ENCODE measurements around the gene GLIS1.

Gene GLIS1

DNA sequence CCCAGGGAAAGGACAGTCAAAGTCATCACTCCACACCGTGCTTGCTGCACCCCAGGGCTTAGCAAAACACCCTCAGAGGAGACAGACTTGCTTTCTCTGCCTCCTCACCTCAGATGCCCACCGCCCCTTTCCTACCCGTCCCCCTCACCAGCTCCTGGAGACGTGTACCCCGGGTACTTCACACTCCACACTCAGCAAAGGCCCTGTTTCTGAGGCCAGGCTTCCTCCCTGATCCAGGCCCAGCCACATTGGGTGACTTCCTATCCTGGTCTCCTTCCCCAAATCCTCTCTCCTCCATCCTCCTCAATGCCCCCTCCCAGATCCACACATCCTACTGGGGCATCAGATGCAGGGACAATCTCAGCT lies 163.0 kb downstream of the GLIS1 start:
- no peak for DNase-seq

DNA sequence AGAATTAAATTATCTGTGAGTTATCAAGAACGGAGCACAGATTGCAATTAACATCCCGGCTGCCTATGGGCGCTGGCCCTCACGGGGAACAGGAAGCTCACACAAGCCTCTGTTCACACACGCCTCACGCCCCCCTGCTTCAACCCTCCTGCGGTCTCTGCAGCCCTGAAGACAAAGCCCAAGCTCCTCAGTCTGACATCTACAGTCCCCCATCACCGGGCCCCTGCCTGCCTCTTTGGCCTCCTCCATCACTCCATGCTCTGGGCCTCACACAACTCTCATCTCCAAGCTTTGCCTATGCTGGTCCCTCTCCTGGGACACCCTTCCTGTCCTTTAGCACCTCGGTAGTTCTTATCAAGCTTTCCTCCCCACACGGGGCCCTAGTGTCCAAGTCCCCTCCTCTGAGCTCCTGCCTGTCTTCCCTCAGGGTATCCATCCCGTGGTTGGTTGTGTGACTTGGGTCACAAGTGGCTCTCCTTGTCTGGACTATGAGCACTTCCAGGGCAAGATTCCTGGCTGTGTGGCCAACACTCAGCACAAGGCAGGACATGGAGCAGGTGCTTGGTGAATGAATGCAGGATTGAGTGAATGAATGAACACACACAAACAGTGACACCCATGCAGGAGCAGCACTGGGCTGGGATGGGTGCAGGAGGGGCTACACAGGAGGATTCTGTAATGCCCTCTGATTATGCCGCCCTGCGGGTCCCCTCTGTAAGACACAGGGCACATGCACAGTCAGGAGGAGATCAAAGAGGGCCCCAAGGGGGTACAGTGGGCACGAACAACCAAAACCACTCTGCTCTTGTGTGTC lies 163.6 kb downstream of the GLIS1 start:
- DNase-seq = no peak

DNA sequence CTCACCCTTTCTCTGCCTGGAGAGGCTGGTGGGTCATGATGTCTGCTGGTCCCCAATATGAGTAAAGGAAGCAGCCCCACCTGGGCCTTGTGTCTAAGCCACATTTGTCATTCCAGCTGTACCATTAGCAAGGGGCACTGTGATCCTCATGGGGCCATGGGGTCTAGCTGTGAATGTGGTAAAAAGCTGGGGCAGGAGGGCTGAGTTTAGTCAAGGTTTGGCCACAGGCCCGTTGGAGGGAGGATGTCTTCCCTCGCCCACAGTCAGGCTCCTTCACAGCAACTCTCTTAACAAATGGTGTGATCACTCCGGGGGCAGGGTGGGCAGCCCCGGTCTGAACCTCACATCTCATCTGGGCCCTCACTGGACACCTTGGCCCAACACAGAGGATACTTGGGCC lies 164.3 kb downstream of the GLIS1 start:
- no peak for DNase-seq

DNA sequence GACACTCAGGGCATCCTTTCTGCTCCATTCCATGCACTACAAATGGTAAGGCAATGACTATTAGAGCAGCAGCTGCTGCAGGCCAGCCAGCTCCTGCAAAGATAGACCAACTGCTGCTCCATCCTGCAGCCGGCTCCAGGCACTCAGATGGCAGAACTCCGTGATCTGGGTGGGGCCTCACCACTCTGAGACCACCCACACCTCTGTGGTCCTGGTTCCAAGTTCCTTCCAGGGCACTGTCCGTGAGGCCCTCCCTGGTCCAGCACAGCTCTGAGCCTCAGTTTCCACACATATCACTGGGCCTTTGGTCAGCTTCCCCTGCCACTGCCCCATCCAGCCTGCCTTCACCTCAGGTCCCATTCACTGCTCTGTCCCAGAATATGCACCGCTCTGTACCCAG lies 165.0 kb downstream of the GLIS1 start:
- no peak for DNase-seq

DNA sequence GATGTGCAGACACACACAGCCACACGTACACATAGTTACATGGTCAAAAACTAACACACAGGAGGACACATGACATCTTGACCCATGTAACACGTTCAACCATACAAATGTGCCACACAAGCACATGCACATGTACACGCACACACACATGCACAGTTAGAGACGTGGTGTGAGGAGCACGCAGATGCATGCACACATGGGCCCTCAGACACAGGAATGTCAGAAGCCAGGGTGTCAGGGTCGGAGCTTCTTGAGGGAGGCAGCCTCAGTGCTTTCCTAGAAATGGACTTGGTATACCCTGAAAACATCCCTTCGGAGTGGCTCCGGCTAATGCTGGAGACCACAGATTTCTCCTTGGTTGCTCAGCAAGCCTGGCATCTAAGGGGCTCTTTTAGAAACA lies 165.4 kb downstream of the GLIS1 start:
- DNase-seq = no peak

DNA sequence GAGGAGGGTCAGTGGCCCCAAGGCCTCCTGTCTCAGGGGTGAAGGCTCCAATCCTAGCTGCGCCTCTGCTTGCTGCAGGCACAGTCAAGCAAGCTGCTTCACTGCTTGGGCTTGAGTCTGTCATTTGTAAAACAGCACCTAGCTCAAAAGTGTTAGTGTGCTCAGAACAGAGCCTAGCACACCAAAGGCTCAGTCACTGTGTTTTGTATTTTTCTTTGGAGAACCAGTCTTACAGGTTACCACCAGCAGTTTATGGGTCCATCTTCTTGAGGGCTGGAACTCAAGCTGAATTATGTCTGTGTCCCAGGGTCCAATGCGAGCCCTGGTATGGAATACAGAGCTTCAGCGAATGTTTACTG lies 166.2 kb downstream of the GLIS1 start:
- DNase-seq = no peak

DNA sequence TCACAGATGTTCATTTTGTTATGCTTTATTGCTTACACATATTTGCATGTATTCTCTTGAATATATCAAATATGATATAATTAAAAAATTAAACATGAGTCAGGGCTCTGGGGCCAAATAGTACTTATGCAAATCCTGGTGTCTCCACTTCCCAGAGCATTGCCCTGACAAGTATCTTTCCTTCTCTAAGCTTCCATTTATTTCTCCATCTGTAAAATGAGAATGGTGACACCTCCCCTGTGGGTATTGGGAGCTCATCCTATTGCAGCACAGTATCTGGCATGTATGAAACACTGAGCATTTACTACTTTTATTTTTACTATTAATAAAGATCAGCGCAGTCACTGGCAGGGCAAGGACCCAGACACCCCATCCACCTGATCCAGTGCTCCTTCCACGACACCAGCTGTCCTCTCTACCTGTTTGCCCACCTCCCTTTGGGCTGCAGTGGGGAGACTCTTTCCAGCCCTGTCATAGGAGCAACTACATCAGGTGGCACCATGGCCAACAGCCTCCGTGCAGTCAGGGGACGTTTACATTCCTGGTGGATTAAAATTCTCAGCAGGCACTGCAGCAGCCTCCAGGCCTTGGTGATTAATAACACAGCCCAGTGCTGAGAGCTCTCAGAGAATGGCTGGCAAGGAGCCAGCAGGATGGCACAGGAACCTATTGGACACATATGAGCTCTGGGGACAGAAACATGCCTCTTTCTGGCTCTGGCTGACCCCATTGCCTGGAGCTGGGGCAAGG lies 166.7 kb downstream of the GLIS1 start:
- no peak for DNase-seq

DNA sequence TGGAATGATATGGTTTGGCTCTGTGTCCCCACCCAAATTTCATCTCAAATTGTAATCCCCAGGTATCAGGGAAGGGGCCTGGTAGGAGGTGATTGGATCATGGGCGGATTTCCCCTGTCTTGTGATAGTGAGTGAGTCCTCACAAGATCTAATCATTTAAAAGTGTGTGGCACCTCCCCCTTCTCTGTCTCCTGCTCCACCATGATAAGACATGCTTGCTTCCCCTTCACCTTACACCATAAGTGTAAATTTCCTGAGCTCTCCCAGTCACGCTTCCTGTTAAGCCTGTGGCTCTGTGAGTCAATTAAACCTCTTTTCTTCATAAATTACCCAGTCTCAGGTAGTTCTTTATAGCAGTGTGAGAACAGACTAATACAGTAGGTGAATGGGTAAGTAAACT lies 170.4 kb downstream of the GLIS1 start:
- no peak for DNase-seq

DNA sequence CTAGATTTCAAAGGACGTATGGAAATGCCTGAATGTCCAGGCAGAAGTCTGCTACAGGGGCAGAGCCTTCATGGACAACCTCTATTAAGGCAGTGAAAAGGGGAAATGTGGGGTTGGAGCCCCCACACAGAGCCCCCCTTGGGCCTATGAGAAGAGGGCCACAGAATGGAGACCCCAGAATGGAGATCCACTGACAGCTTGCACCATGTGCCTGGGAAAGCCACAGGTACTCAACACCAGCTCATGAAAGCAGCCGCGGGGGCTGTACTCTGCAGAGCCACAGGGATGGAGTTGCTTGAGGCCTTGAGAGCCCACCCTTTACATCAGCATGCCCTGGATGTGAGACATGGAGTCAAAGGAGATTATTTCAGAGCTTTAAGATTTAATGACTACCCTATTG lies 171.1 kb downstream of the GLIS1 start:
- DNase-seq = no peak

DNA sequence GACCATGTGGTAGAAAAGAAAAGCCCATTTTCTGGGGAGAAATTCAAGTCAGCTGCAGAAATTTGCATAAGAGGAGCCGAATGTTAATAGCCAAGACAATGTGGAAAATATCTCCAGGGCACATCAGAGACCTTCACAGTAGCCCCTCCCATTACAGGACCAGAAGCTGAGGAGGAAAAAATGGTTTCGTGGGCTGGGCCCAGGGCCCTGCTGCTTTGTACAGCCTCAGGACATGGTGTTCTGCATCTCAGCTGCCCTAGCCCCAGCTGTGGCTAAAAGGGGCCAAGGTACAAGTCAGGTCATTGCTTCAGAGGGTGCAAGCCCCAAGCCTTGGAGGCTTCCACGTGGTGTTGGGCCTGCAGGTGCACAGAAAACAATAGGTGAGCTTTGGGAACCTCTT lies 171.5 kb downstream of the GLIS1 start:
- no peak for DNase-seq

DNA sequence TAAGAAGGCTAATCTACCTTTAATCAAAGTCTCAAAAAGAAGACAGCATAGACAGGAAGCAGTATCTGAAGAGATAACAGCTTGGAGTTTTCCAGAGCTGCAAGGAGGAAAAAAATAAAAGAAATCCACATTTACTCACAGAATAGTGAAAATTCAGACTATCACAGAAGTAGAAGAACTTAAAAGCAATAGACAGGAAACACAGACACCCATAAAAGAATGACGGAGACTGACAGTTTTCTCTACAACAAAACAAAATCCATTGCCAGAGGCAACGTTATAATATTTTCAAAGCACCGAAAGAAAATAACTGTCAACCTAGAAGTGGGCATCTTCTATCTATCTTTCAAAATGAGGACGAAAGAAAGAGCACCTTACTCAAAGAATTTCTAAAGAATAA lies 175.4 kb downstream of the GLIS1 start:
- no peak for DNase-seq

DNA sequence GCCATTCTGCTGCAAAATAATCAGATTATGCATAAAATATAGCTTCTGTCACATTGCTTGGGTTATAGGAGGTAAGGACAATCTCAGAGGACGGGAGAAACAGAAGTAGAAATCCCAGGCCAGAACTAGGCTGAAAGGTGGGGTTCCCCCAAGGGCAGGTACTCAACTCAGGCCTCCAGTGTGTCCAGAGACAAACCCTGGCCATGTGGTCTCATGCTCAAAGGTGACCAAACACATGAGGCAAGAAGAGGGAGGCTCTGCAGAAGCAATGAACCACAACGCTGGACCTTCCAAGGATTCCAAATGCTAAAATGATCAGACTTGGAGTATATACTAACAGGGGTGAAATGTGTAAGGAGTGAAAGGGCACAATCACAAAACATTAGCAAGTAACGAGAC lies 176.0 kb downstream of the GLIS1 start:
- no peak for DNase-seq

DNA sequence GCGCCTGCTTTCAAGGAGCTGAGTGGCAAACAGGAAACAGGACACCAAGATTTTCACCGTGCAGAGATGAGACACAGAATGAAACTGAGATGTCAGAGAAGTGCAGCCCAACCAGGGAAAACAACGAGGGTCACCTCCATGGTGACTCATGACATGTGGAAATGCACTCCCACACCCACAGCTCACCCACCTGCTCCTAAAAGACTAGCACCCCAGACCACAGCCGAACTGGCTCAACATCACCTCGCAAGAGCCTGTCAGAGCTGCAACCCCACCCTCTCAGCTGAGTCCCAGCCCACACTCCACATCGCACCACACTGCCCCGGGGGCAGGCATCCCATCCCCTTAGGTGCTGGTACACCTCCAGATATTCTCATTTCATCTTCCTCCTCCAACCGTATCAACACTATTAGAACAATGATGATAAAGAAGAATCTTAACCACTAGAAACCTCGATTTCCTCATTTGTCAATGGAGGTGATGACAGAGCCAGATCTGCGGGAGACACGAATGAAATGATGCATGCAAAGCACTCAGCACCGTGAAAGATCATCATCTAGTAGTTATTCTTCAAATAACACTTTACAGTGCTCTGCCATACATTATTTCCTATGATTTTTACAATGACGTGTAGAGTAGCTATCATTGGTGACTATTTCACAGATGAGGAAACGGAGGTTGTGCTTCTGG lies 176.5 kb downstream of the GLIS1 start:
- peak; percentile 59 for DNase-seq

DNA sequence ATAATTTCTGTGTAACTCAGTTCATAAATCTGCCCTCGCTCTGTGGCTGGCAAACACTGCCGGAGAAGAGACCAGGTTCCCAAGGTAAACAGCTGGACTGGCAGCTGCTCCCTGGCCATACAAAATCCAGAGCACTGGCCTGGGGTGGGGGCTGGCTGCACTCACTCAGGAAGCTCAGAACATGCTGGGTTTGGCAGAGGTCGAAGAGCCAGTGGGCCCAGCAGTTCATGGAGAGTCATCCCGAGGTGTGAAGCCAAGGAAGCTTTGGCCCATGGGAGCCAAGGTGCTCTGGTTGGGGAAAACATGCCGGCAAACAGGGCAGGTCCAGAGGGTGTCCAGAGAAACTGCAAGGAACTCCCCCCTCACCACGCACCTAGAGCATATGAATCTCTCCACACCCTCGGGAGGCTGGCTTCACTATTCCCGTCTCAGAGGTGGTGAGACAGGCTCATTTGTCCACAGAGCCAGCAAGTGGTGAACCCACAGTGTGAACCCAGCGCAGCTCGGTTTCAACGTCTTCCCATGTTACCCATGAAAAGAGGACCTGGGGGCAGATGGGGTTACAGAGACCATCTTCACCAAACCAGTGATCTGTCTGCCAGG lies 177.4 kb downstream of the GLIS1 start:
- no peak for DNase-seq

DNA sequence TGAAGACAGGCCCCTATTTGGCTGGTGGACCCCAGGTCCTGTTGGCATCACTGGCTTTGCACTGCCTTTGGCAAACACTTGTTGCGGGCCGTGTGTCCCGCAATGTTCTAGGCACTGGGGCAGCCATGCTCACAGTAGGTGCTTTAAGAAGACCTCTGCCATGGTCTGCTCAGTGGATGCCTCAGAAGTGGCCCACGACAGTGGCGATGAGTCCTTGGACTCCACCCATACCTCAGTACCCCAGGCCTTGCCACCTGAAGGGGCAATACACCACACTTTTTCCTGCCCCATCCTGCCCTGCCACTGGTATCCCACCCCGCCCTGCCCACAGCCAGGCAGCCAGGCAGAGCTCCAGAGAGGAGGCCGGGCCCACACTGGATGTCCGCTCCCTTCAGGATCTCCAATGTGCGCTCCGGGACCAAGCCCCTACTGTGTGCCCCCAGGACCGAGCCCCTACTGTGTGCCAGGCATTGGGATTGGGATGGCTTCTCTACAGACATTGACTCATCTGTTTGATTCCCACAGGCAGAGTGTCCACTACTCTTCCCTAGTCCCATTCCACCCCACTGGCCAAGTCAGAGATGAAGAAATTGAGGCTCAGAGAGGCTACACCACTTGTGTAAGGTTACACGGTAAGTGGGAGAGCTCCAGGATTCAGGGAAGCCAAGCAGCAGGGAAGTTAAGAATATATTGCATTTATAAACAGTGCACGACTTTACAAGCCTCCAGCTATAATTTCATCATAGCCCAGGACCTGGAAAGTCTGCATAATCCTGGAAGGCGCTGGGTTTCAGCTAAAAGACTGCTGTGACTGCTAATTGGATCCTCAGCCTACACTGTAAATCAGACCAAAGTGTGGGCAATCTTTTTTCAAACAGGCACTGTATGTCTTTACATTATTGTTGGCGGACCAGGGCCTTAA lies 178.1 kb downstream of the GLIS1 start:
- no peak for DNase-seq

DNA sequence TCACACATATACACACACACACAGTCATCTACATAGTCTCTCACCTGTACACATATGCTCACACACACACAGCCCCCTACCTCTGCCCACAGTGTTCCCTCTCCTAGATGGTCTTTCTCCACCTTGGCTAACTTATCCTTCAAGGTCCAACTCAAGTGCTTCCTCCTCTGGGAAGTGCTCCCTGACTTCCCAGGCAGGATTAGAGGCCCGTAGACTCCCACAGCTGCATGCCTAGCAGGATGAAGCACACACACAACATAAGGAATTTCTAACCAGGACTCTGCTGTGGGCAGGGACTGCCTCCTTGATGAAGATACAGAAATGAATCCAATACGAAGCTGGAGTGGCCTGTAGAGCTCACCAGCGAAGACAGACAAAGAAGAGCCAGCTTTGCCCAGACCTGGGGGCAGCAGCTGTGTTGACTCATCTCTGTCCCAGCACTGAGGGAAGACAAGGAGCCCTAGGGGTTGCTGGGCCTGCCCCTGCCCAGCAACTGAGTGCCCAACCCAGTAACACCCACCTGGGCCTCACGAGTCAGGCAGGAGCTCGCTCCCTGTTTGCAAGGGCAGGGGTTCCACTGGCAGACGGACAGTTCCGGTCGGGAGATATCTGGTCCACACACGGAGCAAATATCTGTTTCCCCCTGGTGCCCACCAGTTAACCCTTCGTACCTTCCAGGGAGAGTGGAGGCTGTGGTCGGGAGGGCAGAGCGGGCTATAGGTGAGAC lies 178.9 kb downstream of the GLIS1 start:
- DNase-seq = no peak

DNA sequence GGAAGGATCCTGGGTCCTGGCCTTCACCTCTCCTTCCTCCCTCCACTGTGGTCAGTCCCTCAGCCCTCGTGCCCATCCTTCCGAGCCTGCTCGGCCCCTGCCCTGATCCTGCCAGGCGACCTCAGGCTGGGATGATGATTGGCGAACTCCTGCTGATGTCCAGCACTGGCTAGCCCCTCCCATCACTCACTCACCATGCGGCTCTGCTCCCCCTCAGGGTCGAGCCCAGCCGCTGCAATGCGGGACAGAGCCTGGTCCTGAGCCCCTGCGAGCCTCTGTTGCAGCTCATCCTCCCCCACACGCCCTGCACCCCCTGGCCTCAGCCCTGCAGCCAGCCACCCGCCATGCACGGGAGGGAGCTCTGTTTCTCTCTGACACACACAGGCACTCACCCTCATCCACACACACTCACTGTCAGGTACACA lies 179.6 kb downstream of the GLIS1 start:
- no peak for DNase-seq

DNA sequence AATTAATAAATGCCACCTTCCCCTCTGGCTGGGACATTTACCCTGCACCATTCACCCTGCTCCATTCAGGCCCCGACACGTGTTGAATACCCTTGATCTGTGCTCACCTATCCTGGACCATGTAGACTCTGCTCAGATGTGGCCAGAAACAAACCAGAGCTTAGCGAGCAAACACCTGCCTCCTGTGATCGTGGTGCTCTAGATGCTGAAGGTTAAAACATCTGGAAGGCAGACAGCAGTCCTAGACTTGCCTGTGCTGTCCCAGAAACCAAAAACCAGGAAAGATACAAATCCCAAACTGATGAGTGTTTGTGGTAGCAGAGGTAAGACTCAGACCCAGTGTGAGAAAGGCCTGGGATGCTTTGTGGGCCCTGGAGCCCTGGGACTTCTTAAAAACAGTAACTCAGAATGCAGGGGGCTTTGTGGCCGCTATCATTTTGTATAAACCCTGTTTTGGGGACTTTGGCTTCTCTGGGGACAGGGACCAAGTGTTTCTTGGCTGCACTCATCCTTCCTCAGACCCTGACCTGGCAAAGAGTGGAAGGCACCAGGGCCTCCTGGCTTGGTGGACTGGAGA lies 180.1 kb downstream of the GLIS1 start:
- no peak for DNase-seq

DNA sequence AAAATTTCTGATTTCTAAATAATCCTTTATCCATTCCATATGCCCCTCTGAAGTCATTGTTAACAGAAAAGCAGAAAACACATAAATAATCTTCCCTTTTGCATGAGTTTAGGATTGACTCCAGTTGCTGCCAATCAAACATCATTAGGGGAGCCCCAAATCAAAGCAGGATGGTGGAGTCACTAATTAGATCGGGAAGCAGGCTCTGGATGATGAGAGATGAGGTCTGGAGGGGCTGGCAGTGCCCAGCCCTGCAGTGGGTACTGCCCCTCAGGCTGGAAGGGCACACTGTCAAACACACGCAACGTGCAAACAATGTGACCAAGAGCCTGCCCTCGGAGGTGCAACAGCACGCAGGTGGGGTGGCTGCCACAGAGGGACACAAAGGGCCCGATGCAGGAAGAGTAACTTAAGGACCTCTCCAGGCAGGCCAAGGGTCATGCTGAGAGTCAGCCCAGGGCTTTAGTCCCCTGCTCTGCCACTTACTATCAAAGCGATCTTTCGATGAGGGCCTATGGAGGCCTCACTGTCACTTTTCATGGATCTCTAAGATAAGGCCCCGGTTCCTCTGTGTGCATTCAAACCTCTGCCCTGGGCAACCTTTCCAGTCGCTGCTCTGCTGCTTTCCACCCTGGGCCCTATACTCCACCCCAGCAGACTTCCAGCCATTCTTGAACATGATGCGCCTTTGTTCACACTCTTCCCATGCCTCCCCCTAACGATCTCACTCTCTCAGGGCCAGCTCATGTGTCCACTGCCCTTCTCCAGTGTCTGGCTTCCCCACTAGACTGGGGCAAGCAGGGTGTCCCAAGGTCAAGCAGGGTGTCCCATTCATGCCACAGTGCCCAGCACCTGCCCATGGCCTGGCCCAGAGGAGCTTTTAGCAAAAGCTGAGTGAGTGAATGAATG lies 180.9 kb downstream of the GLIS1 start:
- DNase-seq = no peak

DNA sequence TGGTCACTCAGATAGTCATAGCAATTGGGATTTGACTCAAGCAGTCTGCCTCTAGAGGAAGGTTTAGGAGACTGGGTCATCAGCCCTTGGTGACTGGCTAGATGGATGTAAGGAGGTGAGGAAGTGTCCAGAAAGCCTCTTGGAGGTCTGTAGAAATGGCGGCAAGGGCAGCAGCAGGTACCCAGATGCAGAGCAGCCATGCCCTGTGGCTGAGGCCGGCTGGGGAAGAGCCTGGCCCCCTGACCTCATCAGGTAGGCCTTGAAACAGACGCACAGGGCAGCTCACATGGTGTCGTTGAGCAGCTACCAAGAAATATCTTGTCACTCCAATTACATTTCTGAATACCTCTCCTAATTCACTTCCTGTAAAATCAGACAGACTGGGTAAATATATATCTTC lies 181.6 kb downstream of the GLIS1 start:
- no peak for DNase-seq

Measured in activated CD4-positive, alpha-beta T cell treated with anti-CD3 and anti-CD28 coated beads, Interleukin-2, amount 50 U/mL, for 16 hours (primary cell).